Renal cortex interstitium (tissue), 15 donors: ENCODE data around the gene IFNG-AS1. TPM values are rescaled to one million over a fixed set of nuclear protein-coding genes. Genes with fewer than 3 reads are reported as not detected.

Experiments used
- DNase-seq, 11 donors: peaks; one replicate each; pipeline ENCODE4 v3.0.0-alpha.2; 2013; ENCODE audit warnings: low read depth in 9 of 11, low spot score in 4 of 11; ENCODE audit errors: extremely low read depth in 1 of 11
- long read RNA-seq, 16 experiments: transcript quantifications; one replicate each; lab custom pipeline, GENCODE V29; 2026
- polyA plus RNA-seq, 3 donors: library from polyadenylated mRNA; unstranded; fragments of 120-200 nt; gene quantifications; one replicate each; pipeline ENCODE4 v1.2.1, GENCODE V29; 2013; ENCODE audit not compliant: insufficient read length in 3 of 3

IFNG-AS1 gene
- polyA plus RNA-seq, result under 1 TPM in 1 of 3 donors, not detected in 2; 0.17 TPM
- long read RNA-seq, donor 1, result 0 reads
- long read RNA-seq, donor 2, result 0 reads
- long read RNA-seq, donor 3, result 0 reads
- long read RNA-seq, donor 4, result 0 reads
- long read RNA-seq, donor 5, result 0 reads
- long read RNA-seq, donor 6, result 0 reads
- long read RNA-seq, donor 7, result 0 reads
- long read RNA-seq, donor 8, result 0 reads
- long read RNA-seq, donor 9, result 0 reads
- long read RNA-seq, donor 10, result 0 reads
- long read RNA-seq, donor 11, result 0 reads
- long read RNA-seq, donor 12, result 0 reads
- long read RNA-seq, donor 13, result 0 reads
- long read RNA-seq, donor 14, result 0 reads
- long read RNA-seq, donor 15, result 0 reads
- long read RNA-seq, donor 16, result 0 reads

- DNase-seq, result no peak
These were observed at the start of gene IFNG-AS1 for GRCh38 chr12:67989184-67989920. TSS of gene IFNG-AS1 (plus strand) at chr12:67989447.

GRCh38 chr12:67939611-67940010, 49.6 kb upstream of the IFNG-AS1 start:
- DNase-seq, result no peak

GRCh38 chr12:67940780-67941243, 48.4 kb upstream of the IFNG-AS1 start:
- DNase-seq, result no peak

DNA sequence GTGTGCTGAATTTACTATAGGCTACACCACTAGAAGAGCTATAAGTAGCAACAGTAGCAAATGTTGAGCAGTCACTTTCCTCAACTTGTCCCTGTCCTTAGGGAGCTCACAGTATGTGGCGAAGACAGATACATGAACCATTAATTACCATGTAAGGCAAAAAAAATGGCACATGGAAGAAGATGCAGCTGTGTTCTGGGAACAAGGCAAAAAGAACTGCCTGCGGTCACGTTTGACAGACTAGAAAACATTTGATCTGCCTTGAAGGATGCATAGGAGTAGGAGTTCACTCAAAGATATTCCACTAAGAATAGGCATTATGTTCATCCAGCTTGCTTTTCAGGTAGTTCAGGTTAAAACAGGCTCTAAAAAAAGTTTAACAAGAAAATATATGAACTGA, 46.5 kb upstream of the IFNG-AS1 start:
- no peak for DNase-seq

- peak; percentile 50 to 86 (median 67) for DNase-seq
These were observed 45.9 kb upstream of the IFNG-AS1 start for GRCh38 chr12:67943141-67943892.

- DNase-seq, result no peak
These were observed 45.2 kb upstream of the IFNG-AS1 start for GRCh38 chr12:67944093-67944492.

DNA sequence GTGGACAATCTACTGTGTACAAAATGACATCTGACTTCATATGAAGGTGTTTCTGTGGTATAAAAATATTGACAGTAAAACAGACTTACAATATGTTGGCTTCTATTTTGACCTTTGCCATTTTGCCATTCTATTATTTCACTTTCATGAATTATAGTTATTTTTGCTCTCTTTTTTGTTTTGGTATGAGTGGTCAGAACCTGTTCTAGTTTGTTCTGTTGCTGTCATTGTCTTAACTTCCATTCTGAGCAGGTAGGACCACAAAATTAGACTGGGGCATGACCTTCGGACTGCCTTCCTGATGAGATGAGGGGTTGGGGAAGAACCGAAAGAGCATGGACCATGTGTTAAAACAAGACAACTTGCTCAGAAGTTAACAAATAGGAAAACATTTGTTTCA, 36.5 kb upstream of the IFNG-AS1 start:
- DNase-seq, result no peak

DNA sequence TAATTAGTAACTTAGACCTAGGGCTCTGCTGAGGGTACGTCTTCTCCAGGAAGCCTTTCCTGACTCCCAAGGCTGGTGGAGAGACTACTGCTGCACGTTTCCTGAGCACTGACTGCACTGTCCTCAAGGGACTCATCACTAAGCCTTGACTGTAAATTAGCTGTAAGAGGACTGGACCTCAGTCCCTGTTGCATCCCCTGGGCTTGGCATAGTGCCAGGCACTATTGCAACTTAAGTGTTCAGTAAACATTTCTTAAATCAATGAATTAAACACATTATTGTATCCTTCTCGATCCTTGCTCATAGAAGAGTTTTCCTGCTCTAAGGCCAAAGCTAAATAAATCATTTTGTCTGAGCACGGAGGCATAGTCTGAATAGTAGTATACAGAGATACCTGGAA, 31.9 kb upstream of the IFNG-AS1 start:
- no peak for DNase-seq

DNA sequence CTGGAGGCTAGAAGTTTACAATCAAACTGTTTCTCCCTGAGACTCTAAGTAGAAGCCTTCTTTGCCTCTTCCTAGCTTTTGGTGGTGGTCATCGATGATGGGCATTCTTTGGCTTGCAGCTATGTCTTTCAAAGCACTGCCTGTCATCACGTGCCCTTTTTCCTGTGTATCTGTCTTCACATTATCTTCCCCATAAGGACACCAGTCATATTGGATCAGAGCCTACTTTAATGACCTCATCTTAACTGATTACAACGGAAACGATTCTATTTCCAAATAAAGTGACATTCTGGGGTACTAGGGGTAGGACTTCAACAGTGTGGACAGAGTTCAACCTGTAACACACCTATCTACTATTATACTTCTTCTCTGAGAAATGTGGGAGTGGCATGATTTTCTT, 31.1 kb upstream of the IFNG-AS1 start:
- DNase-seq, result no peak

DNA sequence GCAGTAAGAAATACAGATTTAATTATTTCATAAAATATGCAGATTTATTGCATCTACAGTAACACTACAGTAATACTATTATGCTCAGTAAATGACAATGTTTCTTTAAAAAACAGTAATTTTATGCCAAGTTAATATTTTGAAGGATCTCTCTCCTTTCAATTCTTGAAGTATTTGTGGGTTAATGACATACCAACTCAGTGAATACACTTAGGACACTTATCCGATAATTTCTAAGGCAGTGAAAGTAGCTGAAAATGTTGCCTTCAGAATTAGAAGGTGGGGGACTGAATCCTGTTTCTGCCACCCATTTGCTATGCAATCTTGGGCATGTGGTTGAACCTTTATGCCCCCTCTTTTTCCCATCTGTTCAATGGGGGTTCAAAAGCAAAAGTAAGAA, 24.8 kb upstream of the IFNG-AS1 start:
- DNase-seq, result no peak

- DNase-seq, result no peak
These were observed 22.7 kb upstream of the IFNG-AS1 start for GRCh38 chr12:67966560-67966959.

DNA sequence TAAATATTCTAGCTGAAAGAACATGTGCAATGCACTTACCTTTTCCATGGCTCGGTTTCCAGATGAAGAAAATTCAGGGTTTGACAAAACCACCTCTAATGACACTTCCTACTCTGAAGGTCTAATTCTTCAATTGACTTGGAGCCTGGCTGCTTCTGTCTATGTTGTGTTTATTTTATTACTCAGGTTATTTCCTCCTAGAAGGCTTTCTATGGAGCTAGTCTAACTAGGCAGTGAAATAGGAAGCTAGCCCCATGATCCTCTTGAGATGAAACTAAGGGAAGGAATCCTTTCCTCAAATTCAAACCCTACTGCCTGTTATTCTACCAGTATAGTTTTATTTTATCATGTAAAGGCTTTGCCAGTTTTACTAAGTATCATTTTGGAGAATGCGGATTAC, 20.9 kb upstream of the IFNG-AS1 start:
- DNase-seq, result no peak

- no peak for DNase-seq
These were observed 20.5 kb upstream of the IFNG-AS1 start for GRCh38 chr12:67968725-67969124.

- no peak for DNase-seq
These were observed 20.0 kb upstream of the IFNG-AS1 start for GRCh38 chr12:67969134-67969802.

DNA sequence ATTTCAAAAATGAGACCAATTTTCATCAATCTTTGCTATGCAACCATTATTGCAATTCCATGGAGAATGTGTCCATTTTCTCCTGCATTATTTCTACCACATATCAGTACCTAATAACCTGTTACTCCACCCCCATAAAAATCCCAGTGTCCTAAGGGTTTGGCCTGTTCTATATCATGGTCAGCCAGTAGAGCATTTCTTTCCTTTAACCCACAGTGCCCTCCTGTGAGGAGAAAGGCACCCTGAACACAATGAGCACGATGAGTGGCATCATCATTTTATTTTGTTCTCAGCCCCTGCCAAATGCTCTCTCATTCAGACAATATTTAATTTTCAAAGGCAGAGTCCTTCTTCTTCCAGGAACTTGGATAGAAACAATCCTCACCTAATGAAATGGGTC, 11.6 kb upstream of the IFNG-AS1 start:
- no peak for DNase-seq

DNA sequence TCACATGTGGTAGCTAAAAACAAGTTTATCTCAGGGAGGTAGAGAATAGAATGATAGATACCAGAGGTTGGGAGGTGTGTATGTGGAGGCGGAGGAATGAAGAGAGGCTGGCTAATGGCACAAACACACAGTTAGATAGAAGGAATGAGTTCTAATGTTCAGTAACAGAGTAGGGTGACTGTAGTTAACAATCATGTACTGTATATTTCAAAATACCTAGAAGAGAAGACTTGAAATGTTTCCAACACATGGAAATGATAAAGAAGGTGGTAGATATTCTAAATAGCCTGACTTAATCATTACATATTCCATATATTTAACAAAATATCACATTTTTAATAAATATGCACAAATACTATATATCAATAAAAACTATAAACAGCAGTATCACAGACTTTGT, 8.9 kb upstream of the IFNG-AS1 start:
- no peak for DNase-seq

- no peak for DNase-seq
These were observed 7.7 kb upstream of the IFNG-AS1 start for GRCh38 chr12:67981287-67982162.

GRCh38 chr12:67982164-67982563, 7.1 kb upstream of the IFNG-AS1 start:
- no peak for DNase-seq
